OCI-LY7 (cell line): Measurements from ENCODE around the gene ST14. TPM values are rescaled to one million over a fixed set of nuclear protein-coding genes. Genes with fewer than 3 reads are reported as not detected.

Experiments
- BruUV-seq: library from RNA; stranded (reverse); fragments of 400-500 nt; replicated peaks from 2 replicates; lab custom pipeline; 2021; lab: Mats Ljungman, UMichigan
- CTCF ChIA-PET: fragments of 300-600 bp; sonication (Branson Sonifier 250); formaldehyde crosslinking; loops from one replicate; lab custom pipeline; 2022; ENCODE audit warnings: antibody characterized with exemption; ENCODE audit not compliant: unreplicated experiment; lab: Charles Lee
- POLR2A ChIA-PET: fragments of 300-600 bp; sonication (Branson Sonifier 250); formaldehyde crosslinking; loops from one replicate; lab custom pipeline; 2022; ENCODE audit warnings: antibody characterized with exemption; lab: Charles Lee
- DNase-seq: peaks from one replicate; pipeline ENCODE4 v3.0.0-alpha.2; 2015; ENCODE audit warnings: low spot score
- H2AFZ ChIP-seq: fragments of 200-600 bp; sonication (generic), shearing (Covaris generic); 2 replicates; pipeline ENCODE4 v1.6.1; 2014; ENCODE audit warnings: mild to moderate bottlenecking, antibody characterized with exemption, low read length, moderate library complexity
- H3K27ac ChIP-seq: fragments of 200-600 bp; sonication (generic); 2 replicates; pipeline ENCODE4 v1.5.1; 2014; ENCODE audit warnings: mixed run types, low read depth, mild to moderate bottlenecking, moderate library complexity, low read length, inconsistent platforms; ENCODE audit not compliant: poor library complexity, severe bottlenecking
- H3K36me3 ChIP-seq: fragments of 200-600 bp; sonication (generic); 2 replicates; pipeline ENCODE4 v1.6.1; 2014; ENCODE audit warnings: mild to moderate bottlenecking, antibody characterized with exemption, low read length, moderate library complexity, mixed read lengths; ENCODE audit not compliant: insufficient read depth
- H3K4me1 ChIP-seq: fragments of 200-600 bp; sonication (generic); 2 replicates; pipeline ENCODE4 v1.5.1; 2014; ENCODE audit warnings: mild to moderate bottlenecking, low read length; ENCODE audit not compliant: insufficient read depth, poor library complexity, severe bottlenecking
- H3K4me2 ChIP-seq: fragments of 200-600 bp; sonication (generic); 2 replicates; pipeline ENCODE4 v1.6.1; 2014; ENCODE audit warnings: mild to moderate bottlenecking, low read length
- H3K4me3 ChIP-seq: fragments of 200-600 bp; sonication (generic); 2 replicates; pipeline ENCODE4 v1.5.1; 2014; ENCODE audit warnings: mild to moderate bottlenecking, low read depth, low read length; ENCODE audit not compliant: poor library complexity, severe bottlenecking
- H3K79me2 ChIP-seq: fragments of 200-600 bp; sonication (generic); 2 replicates; pipeline ENCODE4 v1.6.1; 2016; ENCODE audit warnings: low read depth, mild to moderate bottlenecking, low read length, moderate library complexity, mixed read lengths; ENCODE audit not compliant: insufficient read depth
- H3K9me2 ChIP-seq: fragments of 200-600 bp; sonication (generic); 2 replicates; pipeline ENCODE4 v1.6.1; 2016; ENCODE audit warnings: mild to moderate bottlenecking, low read length, mixed read lengths; ENCODE audit not compliant: insufficient read depth
- H3K9me3 ChIP-seq: fragments of 200-600 bp; sonication (generic); 2 replicates; pipeline ENCODE4 v1.6.1; 2014; ENCODE audit warnings: mild to moderate bottlenecking, mixed run types, low read length, mixed read lengths
- H4K20me1 ChIP-seq: fragments of 200-600 bp; sonication (generic); 2 replicates; pipeline ENCODE4 v1.6.1; 2014; ENCODE audit warnings: mild to moderate bottlenecking, antibody characterized with exemption, low read length, moderate library complexity, mixed read lengths; ENCODE audit not compliant: insufficient read depth
- EZH2phosphoT487 ChIP-seq: fragments of 200-600 bp; sonication (generic); IDR thresholded peaks from 2 replicates; pipeline ENCODE4 v1.6.1; 2018; ENCODE audit warnings: low read depth, borderline replicate concordance, mild to moderate bottlenecking, mixed run types, antibody characterized with exemption, low read length, moderate library complexity, mixed read lengths
- intact Hi-C: fragments of 100-400 bp; cut with micrococcal nuclease; formaldehyde crosslinking; loops from one replicate; pipeline ENCODE4 v1.10.0; 2022; ENCODE audit not compliant: unreplicated experiment
- total RNA-seq, 2 experiments: library from RNA; depleted of rRNA in 1 of 2; stranded (reverse); fragments of >200 nt in 1 of 2; shearing (Covaris generic) in 1 of 2; gene quantifications; 2 replicates each; pipeline ENCODE4 v1.2.3, GENCODE V29; 2014 to 2022
- TF ChIP-seq, protein P1 (sequence below): fragments of 200-600 bp; sonication (generic); conservative IDR thresholded peaks from 2 replicates; pipeline ENCODE4 v1.5.1; 2014; ENCODE audit warnings: mild to moderate bottlenecking, antibody characterized with exemption, low read length, moderate library complexity, mixed read lengths

Gene ST14
- total RNA-seq, 2 experiments from 2014 or later, result 98.0 to 135 TPM

GRCh38 chr11:130189492-130190210 lies 30.1 kb downstream of the ST14 start:
- CTCF ChIA-PET, result interaction anchor here (0.5 kb wide), 1 partner anchor 241 kb away, joined by 3 read pairs; no protein-coding TSS in a partner anchor
- TF ChIP-seq EZH2phosphoT487, result no peak
- TF ChIP-seq, protein P1, sequence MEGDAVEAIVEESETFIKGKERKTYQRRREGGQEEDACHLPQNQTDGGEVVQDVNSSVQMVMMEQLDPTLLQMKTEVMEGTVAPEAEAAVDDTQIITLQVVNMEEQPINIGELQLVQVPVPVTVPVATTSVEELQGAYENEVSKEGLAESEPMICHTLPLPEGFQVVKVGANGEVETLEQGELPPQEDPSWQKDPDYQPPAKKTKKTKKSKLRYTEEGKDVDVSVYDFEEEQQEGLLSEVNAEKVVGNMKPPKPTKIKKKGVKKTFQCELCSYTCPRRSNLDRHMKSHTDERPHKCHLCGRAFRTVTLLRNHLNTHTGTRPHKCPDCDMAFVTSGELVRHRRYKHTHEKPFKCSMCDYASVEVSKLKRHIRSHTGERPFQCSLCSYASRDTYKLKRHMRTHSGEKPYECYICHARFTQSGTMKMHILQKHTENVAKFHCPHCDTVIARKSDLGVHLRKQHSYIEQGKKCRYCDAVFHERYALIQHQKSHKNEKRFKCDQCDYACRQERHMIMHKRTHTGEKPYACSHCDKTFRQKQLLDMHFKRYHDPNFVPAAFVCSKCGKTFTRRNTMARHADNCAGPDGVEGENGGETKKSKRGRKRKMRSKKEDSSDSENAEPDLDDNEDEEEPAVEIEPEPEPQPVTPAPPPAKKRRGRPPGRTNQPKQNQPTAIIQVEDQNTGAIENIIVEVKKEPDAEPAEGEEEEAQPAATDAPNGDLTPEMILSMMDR, result no peak
- H3K79me2 ChIP-seq, result peaks cover 48% of the 10 kb centered on the region
- DNase-seq, result no peak
- H4K20me1 ChIP-seq, result no peaks in the 10 kb centered on the region
- H3K9me3 ChIP-seq, result no peaks in the 10 kb centered on the region
- peak overlapping the region; percentile 34 for H3K4me2 ChIP-seq
- POLR2A ChIA-PET, result interaction anchor here (0.6 to 1.1 kb wide), 3 partner anchors 11 to 206 kb away, joined by 3 read pairs; no protein-coding TSS in a partner anchor
- peaks cover 52% of the 10 kb centered on the region for H3K4me1 ChIP-seq
- H3K27ac ChIP-seq, result peak overlapping the region; percentile 57
- H3K4me3 ChIP-seq, result no peak overlapping the region
- H3K36me3 ChIP-seq, result peaks cover 88% of the 10 kb centered on the region
- H2AFZ ChIP-seq, result no peak overlapping the region
- no TSS peak for BruUV-seq
- no peaks in the 10 kb centered on the region for H3K9me2 ChIP-seq
- intact Hi-C loops, result no loop called here

GRCh38 chr11:130190371-130190881 lies 30.8 kb downstream of the ST14 start:
- Histone ChIP-seq H3K4me3 (no peak overlapping the region), H3K27ac (no peak overlapping the region), H3K9me3 (no peaks in the 10 kb centered on the region), H3K36me3 (peaks cover 88% of the 10 kb centered on the region), H2AFZ (no peak overlapping the region), H3K4me1 (peaks cover 44% of the 10 kb centered on the region), H3K79me2 (peaks cover 40% of the 10 kb centered on the region), H3K9me2 (no peaks in the 10 kb centered on the region), H4K20me1 (no peaks in the 10 kb centered on the region), H3K4me2 (no peak overlapping the region)
- POLR2A ChIA-PET, result interaction anchor here (0.6 to 1.2 kb wide), 5 partner anchors 10 to 205 kb away, joined by 3 to 4 read pairs (median 3); no protein-coding TSS in a partner anchor
- TF ChIP-seq, protein P1, result no peak
- TF ChIP-seq EZH2phosphoT487, result no peak
- BruUV-seq, result no TSS peak
- CTCF ChIA-PET, result interaction anchor here (0.5 to 0.6 kb wide), 3 partner anchors 37 to 241 kb away, joined by 3 to 5 read pairs (median 3); no protein-coding TSS in a partner anchor
- intact Hi-C loops, result no loop called here
- DNase-seq, result no peak
